Measurements from ENCODE around the gene MROH9. TPM values are rescaled to one million over a fixed set of nuclear protein-coding genes. Genes with fewer than 3 reads are reported as not detected.

Gene MROH9
- not detected for polyA plus RNA-seq (2012; ENCODE audit: insufficient read depth, insufficient read length, low read depth)

GRCh38 chr1:170935231-170935630, at the start of gene MROH9:
Gene MROH9, plus strand, starts transcription at chr1:170935534. Its CDS starts 10,023 bp downstream, at chr1:170945557.
- no peaks in the 10 kb centered on the region for H3K4me1 ChIP-seq
- H3K36me3 ChIP-seq = no peaks in the 10 kb centered on the region
- TF ChIP-seq CTCF (IDR thresholded peaks at IDR 0.05; ENCODE audit: low read depth, low read length) = no peak
- no peak for DNase-seq
- H3K9me3 ChIP-seq = no peaks in the 10 kb centered on the region
- H3K4me3 ChIP-seq (ENCODE audit: low read depth, low read length) = no peak within 1 kb of the TSS
- no peaks in the 10 kb centered on the region for H3K27me3 ChIP-seq

GRCh38 chr1:170885551-170885950, 49.8 kb upstream of the MROH9 start:
- H3K4me1 ChIP-seq = no peaks in the 10 kb centered on the region
- H3K4me3 ChIP-seq (ENCODE audit: low read depth, low read length) = no peak overlapping the region
- TF ChIP-seq CTCF (IDR thresholded peaks at IDR 0.05; ENCODE audit: low read depth, low read length) = no peak
- DNase-seq = no peak
- H3K27me3 ChIP-seq = no peaks in the 10 kb centered on the region
- H3K9me3 ChIP-seq = no peaks in the 10 kb centered on the region
- no peaks in the 10 kb centered on the region for H3K36me3 ChIP-seq

- no peak overlapping the region for H3K4me3 ChIP-seq (ENCODE audit: low read depth, low read length)
- H3K4me1 ChIP-seq = no peaks in the 10 kb centered on the region
- no peaks in the 10 kb centered on the region for H3K9me3 ChIP-seq
- no peak for TF ChIP-seq CTCF (IDR thresholded peaks at IDR 0.05; ENCODE audit: low read depth, low read length)
- no peaks in the 10 kb centered on the region for H3K27me3 ChIP-seq
- H3K36me3 ChIP-seq = no peaks in the 10 kb centered on the region
- DNase-seq = no peak
Measured at GRCh38 chr1:170886460-170886859, 48.9 kb upstream of the MROH9 start.

- Histone ChIP-seq H3K4me3 (ENCODE audit: low read depth, low read length) (no peak overlapping the region), H3K4me1 (no peaks in the 10 kb centered on the region), H3K27me3 (no peaks in the 10 kb centered on the region), H3K36me3 (no peaks in the 10 kb centered on the region), H3K9me3 (no peaks in the 10 kb centered on the region)
- no peak for TF ChIP-seq CTCF (IDR thresholded peaks at IDR 0.05; ENCODE audit: low read depth, low read length)
- DNase-seq = no peak
Measured at GRCh38 chr1:170887726-170888125, 47.6 kb upstream of the MROH9 start.

GRCh38 chr1:170891872-170892271, 43.5 kb upstream of the MROH9 start:
- no peak for TF ChIP-seq CTCF (IDR thresholded peaks at IDR 0.05; ENCODE audit: low read depth, low read length)
- no peak for DNase-seq
- H3K36me3 ChIP-seq = no peaks in the 10 kb centered on the region
- H3K9me3 ChIP-seq = no peaks in the 10 kb centered on the region
- H3K27me3 ChIP-seq = no peaks in the 10 kb centered on the region
- H3K4me1 ChIP-seq = no peaks in the 10 kb centered on the region
- no peak overlapping the region for H3K4me3 ChIP-seq (ENCODE audit: low read depth, low read length)

GRCh38 chr1:170893655-170894297, 41.6 kb upstream of the MROH9 start:
- DNase-seq = no peak
- no peaks in the 10 kb centered on the region for H3K27me3 ChIP-seq
- no peak for TF ChIP-seq CTCF (IDR thresholded peaks at IDR 0.05; ENCODE audit: low read depth, low read length)
- no peaks in the 10 kb centered on the region for H3K9me3 ChIP-seq
- H3K4me1 ChIP-seq = no peaks in the 10 kb centered on the region
- H3K36me3 ChIP-seq = no peaks in the 10 kb centered on the region
- H3K4me3 ChIP-seq (ENCODE audit: low read depth, low read length) = no peak overlapping the region
